ENCODE results near the gene TMEM9.

GRCh38 chr1:201190005-201190404, 35.7 kb upstream of the TMEM9 start:
- TF ChIP-seq MAX (IDR thresholded peaks at IDR 0.05) (no peak), CREB1 (IDR thresholded peaks at IDR 0.05; ENCODE audit: low read depth) (no peak), EP300 (IDR thresholded peaks at IDR 0.05; ENCODE audit: borderline replicate concordance) (no peak), NFIC (IDR thresholded peaks at IDR 0.05) (no peak), RAD21 (IDR thresholded peaks at IDR 0.05; ENCODE audit: low read depth) (no peak), REST (IDR thresholded peaks at IDR 0.05; ENCODE audit: low read depth) (no peak), TAF1 (IDR thresholded peaks at IDR 0.05; ENCODE audit: low read depth) (no peak), CEBPB (IDR thresholded peaks at IDR 0.05) (no peak)

Data from Ishikawa (cell line).